SIG-M5 treated with dmso at 0.1 percent for 504 hours (cell line): ENCODE data around the gene SUSD3.
"Not testable (repeated sequence)": the region's sequence is repeated elsewhere in the genome, so short reads cannot be mapped to it uniquely, and the experiment has no call there.

Source experiments
- DNase-seq: peaks from one replicate; lab custom pipeline; 2025; ENCODE audit not compliant: unreplicated experiment; lab: John Stamatoyannopoulos, UW

The SUSD3 gene

GRCh38 chr9:93058355-93059010 is at the start of gene SUSD3:
SUSD3 (plus strand) TSS chr9:93058701; CDS start chr9:93058743, 42 bp downstream.
- no peak for DNase-seq

DNA sequence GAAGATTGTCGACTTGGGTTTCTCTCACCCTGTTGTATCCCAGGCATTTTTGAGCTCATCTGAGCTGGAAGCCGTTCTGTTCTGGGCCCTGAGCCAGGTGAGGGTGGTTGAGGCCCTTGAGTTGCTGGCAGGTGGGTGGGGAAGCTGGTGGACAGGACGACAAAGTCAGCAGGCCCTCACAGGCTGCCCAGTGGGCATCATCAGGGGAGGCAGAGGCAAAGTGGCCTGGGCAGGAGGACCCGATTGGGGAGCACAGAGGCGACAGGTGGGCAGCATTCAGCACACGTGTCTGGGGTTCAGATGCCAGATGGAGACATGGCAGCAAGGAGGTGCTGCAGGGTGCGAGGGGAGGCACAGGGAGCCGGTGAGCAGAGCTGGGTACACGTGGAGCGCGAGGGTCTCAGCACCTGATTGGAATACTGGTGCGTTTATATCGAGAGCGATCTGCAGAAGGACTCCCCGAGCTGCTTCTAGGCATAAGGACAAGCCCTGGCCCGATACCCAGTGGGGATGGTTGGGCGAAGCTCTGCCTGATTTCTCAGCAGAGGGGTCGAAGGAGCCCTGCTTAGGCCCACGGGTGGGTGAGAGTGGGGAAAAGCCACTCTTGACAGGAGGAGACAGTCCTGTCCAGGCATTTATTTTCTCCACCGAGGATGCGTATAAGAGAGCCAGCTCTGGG is 49.0 kb upstream of the SUSD3 start:
- no peak for DNase-seq

DNA sequence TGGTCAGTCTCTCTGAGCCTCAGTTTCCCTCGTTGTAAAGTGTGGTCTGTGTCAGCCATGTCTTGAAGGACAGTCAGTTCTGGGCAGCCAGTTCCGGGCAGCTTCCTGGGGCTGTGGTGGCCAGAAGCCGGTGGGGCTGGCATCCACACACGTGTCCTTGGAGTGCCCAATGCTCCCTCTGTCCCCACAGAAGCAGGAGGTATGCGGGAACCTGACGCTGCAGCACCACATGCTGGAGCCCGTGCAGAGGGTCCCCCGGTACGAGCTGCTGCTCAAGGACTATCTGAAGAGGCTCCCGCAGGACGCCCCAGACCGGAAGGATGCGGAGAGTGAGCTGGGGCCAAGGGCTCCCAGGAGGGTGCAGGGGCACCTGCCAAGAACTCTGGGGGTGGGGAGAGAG is 48.4 kb upstream of the SUSD3 start:
- DNase-seq = no peak

GRCh38 chr9:93010704-93011103 is 47.8 kb upstream of the SUSD3 start:
- no peak for DNase-seq

- DNase-seq = no peak
These were observed 47.4 kb upstream of the SUSD3 start for GRCh38 chr9:93011114-93011513.

DNA sequence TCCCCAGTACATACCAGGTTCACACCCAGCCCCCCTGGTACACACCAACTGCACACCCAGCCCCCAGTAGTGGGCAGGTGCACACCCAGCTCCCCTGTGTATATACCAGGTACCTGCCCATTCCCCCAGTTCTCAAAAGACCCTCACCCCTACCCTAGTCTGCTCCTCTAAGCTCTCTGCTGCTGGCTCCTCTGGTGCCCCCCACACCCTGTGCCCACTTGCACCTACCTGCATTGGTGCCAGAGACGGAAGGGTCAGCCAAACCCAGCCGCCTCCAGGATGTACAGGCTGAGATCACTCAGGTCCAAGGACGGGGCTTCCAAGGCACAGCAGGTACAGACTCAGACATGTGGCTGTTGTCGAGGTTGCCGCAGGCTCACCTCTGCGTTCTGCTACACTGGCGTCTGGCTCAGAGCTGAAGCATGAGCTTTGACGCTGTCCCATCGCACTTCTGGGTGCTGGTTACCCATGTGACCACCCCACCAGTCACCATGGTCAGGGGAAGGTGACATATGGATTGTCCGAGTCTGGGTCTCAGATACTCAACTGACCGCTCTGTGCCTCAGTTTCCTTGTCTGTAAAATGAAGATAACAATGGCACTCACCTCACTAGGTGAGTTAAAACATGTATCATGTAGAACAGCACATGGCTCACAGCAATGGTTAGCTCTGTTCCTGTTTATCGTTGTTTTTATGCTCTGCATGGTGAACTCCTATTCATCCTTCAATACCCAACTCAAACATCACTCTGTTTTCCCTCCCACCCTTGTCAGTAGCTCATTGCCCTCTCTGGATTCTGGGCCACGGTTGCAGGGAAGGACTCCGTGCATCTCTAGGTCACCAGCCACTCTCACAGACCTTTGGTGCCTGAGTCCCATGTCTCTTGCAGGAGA is 45.3 kb upstream of the SUSD3 start:
- DNase-seq = no peak

- no peak for DNase-seq
These were observed 44.5 kb upstream of the SUSD3 start for GRCh38 chr9:93013856-93014582.

DNA sequence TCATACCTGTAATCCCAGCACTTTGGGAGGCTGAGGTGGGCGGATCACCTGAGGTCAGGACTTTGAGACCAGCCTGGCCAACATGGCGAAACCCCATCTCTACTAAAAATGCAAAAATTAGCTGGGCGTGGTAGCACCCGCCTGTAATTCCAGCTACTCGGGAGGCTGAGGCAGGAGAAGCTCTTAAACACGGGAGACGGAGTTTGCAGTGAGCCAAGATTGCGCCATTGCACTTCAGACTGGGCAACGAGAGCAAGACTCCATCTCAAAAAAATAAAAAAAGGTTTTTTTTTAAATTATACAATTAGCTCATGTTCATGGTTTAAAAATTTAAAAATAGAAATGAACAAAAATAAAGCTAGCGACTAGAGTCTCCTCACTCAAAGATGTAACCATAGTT is 43.3 kb upstream of the SUSD3 start:
- DNase-seq = not testable (repeated sequence)

DNA sequence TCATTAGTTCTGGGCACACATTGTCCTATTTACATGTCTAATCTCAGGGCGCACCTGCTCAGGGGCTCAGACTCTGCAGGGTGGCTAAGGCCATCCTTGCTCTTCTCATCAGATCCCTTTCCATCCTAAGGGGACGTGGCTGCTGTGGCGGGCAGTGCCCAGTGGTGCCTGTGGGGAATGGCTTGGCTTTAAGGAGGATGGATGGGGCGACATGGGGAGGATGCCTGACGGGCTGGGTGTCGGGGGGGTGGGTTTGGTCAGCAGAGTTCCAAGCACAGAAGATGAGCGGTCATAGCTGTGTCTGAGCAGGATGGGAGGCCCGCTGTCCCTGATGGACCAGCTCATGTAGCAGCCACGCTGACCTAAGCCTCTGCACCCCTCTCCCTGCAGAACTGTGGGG is 40.9 kb upstream of the SUSD3 start:
- DNase-seq = no peak

GRCh38 chr9:93020151-93020550 is 38.4 kb upstream of the SUSD3 start:
- DNase-seq = no peak

DNA sequence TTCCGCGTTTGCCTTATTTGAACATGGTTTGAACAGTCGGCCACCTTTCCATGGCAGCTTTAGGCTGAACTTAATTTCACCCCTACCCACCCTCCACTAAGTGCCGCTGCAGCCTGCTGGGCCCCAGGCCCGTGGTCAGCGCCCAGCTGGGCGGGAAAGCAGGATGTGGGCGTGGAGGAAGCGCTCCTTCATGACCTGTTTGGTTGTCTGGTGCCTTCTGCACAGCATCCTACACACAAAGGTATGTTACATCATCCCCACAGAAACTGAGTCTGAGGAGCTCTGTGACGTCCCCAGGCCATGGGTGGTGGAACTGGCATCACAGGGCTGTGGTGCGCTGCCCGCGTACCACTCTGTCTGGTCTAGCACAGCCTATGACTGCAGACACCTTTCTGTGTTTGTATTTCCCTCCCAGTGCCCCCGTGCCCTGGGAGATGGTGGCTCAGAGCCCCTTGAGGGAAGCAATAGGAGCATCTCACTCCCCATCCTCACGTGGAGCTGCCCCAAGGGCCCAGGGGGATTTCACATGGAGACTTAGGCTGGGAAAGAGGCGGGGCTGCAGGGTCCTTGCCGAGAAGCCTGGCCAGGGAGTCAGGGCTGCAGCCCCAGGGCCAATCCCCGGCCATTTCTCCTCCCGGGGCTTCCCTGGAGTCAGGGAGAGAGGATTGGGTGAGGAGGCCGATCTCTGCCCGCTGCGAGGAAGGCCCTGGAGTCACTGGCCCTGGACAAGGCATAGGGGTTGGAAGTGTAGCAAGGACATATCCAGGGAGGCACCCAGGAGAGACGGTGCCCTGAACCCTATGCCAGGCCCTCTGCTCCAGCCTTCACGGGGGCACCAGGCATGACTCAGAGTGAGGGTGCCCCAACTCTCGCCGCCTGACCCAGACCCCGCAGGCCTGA is 37.5 kb upstream of the SUSD3 start:
- peak; percentile 19 for DNase-seq

DNA sequence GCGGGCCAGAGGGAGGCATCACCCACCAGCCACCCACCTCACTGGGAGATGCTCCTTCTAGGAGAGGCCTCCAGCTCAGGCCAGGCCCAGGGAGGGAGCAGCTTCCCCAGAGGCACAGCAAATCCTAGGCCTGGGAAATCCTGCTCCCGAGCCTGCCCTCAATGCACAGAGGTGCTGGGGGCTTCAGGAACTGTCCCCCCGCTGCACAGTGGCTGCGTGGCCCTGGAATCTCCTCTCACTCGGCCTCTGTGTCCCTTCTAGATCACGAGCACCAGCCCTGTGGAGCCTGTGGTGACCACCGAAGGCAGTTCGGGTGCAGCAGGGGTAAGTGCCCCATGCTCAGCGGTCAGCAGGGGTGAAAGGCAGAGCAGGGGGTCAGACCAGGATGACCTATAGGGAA is 36.4 kb upstream of the SUSD3 start:
- DNase-seq = no peak

DNA sequence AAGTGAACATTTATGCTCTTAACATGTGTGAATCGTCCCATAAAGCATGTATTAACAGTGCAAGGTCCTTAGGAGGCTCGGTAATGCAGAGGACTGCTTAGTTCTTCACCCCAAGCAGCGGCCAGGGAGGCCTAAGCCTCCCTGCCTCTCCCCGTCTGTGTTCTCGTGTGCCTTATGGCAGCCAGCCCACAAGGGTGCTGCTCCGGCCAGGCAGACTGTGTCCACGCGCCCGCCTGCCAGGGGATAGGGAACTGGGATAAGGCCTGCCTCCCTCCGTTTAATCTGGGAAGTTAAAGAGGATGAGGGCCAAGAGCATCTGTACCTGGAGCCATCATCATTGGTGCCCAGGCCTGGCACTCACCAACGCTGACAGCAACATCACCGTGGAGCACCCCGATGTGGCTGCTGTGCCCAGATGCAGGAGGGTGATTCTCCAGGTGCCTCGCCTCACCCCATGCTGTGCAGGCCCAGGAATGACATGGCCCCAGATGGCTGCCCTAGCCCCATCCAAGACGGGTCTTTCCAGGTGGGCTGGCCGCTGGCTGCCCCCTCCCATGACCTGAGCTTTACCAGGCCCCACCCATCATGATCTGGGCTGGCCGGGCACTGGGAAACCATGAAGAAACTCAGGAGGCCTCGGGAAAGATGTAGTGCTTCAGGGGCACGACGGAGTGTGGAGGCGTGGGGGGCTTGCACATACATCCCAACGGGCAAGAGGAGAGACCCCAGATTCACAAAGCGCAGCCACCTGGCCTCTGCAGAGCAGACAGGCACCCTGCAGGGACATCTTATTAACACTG is 35.6 kb upstream of the SUSD3 start:
- DNase-seq = no peak

DNA sequence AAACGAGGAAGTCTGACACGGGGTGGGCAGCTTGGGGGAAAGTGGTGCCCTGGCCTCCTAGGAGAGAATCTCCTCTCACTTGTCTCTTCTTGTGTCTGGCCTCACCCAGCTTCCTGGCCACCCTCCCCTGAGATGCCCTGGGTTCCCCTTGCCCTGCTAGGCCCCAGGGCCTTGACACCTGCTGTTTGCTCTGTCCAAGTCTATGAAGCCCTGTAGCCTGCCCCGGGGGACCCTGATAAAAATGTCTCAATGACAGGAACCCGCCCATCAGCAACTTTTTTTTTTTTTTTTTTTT is 35.0 kb upstream of the SUSD3 start:
- no peak for DNase-seq

DNA sequence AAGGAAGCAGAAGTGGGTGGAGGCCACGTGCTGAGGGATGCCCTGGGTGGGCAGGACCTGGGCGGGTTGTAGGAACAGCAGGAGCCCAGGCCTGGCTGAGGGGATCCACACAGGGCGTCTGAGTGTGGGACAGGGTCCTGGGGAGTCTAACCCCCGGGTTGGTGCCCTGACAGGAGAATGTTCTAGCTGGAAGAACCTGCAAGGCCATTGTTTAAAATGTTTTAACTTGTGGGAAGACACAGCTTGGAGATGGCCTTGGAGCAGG is 33.9 kb upstream of the SUSD3 start:
- DNase-seq = no peak

DNA sequence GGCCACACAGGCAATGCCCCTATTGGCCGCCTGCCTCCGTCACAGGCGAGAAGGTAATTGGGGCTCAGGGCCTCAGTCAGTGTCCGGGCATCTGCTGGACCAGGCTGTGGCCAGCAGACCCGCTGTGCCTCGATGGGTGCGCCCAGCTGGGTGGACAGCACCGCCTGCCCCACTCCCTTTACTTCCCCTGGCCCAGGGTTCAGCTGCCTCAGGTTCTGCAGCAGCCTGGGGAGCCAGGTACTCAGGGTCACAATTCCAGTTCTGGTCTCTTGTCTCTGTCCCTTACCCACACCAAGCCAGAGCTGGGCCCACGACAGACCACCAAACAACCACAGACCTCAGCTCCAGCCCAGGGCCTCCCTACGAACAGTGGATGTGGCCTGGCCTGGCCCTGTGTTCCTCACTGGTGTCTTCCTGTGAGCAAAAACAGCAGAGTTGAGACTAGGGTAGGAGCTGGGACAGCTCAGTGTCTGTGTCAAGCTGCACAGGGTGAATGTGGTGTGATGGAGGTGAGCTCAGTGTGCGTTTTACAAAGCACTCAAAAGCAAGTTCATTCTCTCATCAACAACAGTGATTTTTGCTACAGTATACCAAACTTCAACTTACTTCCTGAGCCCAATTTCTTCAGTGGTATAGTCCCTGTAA is 33.4 kb upstream of the SUSD3 start:
- DNase-seq = no peak

GRCh38 chr9:93025736-93026135 is 32.8 kb upstream of the SUSD3 start:
- DNase-seq = no peak

DNA sequence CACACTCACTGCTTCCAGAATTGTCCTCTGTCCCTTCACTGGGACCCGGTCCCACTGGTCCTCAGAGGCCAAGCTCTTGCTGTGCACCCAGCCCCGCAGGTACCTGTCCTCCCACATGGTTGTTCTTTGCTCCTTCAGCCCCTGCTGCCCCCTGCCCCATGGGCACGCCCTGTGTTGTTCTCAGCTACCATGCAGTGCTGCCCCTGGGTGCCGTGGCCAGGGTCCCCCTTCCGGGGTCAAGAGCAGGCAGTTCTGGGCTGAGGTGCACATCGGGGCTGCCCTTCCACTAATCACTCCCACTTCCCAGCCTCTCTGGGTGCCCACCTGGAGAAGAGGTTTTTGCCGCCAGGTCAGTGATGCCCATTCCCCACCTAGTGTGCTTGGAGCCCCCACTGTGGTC is 31.9 kb upstream of the SUSD3 start:
- no peak for DNase-seq

DNA sequence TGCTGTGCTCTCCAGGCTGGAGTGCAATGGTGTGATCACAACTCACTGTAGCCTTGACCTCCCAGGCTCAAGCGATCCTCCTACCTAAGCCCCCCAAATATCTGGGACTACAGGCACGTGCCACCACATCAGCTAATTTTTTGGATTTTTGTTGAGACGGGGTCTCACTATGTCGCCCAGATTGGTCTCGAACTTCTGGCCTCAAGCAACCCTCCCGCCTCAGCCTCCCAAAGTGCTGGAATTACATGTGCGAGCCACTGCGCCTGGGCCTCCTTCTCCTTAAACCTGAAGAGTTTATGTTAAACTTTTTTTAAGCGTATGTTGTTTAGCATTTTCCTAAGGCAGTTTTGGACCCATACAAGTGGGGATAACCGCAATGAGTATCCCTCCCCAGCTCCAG is 30.8 kb upstream of the SUSD3 start:
- DNase-seq = no peak
